ENCODE results near the gene SOCS7. TPM values are rescaled to one million over a fixed set of nuclear protein-coding genes. Genes with fewer than 3 reads are reported as not detected.

The SOCS7 gene
- total RNA-seq (2014; rRNA removed; shearing (Covaris generic)) = 9.0 and 11.9 TPM in 2 replicates
- polyA plus RNA-seq (2015; cell fraction: cytosol; rRNA removed) = 8.0 and 11.8 TPM in 2 replicates
- polyA plus RNA-seq (2015; cell fraction: nucleus; rRNA removed) = 16.4 and 18.4 TPM in 2 replicates

- DNase-seq (ENCODE audit: low read depth) = peak; percentile 93
These were observed at the start of gene SOCS7 for GRCh38 chr17:38351412-38352222. SOCS7 (plus strand) TSS chr17:38351844; CDS start chr17:38352053, 209 bp downstream.

GRCh38 chr17:38315497-38315896 is 36.1 kb upstream of the SOCS7 start:
- no peak for DNase-seq (ENCODE audit: low read depth)

GRCh38 chr17:38317081-38317480 is 34.6 kb upstream of the SOCS7 start:
- no peak for DNase-seq (ENCODE audit: low read depth)

- no peak for DNase-seq (ENCODE audit: low read depth)
These were observed 31.2 kb upstream of the SOCS7 start for GRCh38 chr17:38320482-38320881.

- DNase-seq (ENCODE audit: low read depth) = no peak
These were observed 29.4 kb upstream of the SOCS7 start for GRCh38 chr17:38322156-38322779.

- DNase-seq (ENCODE audit: low read depth) = no peak
These were observed 28.7 kb upstream of the SOCS7 start for GRCh38 chr17:38322897-38323296.

GRCh38 chr17:38324141-38324697 is 27.4 kb upstream of the SOCS7 start:
- no peak for DNase-seq (ENCODE audit: low read depth)

GRCh38 chr17:38324772-38325171 is 26.9 kb upstream of the SOCS7 start:
- no peak for DNase-seq (ENCODE audit: low read depth)

GRCh38 chr17:38325221-38325851 is 26.3 kb upstream of the SOCS7 start:
- DNase-seq (ENCODE audit: low read depth) = no peak

GRCh38 chr17:38326996-38327792 is 24.4 kb upstream of the SOCS7 start:
- no peak for DNase-seq (ENCODE audit: low read depth)

- no peak for DNase-seq (ENCODE audit: low read depth)
These were observed 23.7 kb upstream of the SOCS7 start for GRCh38 chr17:38327936-38328335.

- DNase-seq (ENCODE audit: low read depth) = no peak
These were observed 23.0 kb upstream of the SOCS7 start for GRCh38 chr17:38328620-38329019.

- no peak for DNase-seq (ENCODE audit: low read depth)
These were observed 22.4 kb upstream of the SOCS7 start for GRCh38 chr17:38329284-38329683.

GRCh38 chr17:38329808-38330730 is 21.6 kb upstream of the SOCS7 start:
- no peak for DNase-seq (ENCODE audit: low read depth)

GRCh38 chr17:38330941-38331411 is 20.7 kb upstream of the SOCS7 start:
- no peak for DNase-seq (ENCODE audit: low read depth)

GRCh38 chr17:38332735-38333134 is 18.9 kb upstream of the SOCS7 start:
- DNase-seq (ENCODE audit: low read depth) = no peak

- DNase-seq (ENCODE audit: low read depth) = no peak
These were observed 17.9 kb upstream of the SOCS7 start for GRCh38 chr17:38333635-38334295.

- no peak for DNase-seq (ENCODE audit: low read depth)
These were observed 16.9 kb upstream of the SOCS7 start for GRCh38 chr17:38334480-38335364.
